Astrocyte of the cerebellum (primary cell): ENCODE results near the gene CLK2.
"Not testable (repeated sequence)": the region's sequence is repeated elsewhere in the genome, so short reads cannot be mapped to it uniquely, and the experiment has no call there.

Experiments used
- DNase-seq: peaks from one replicate; pipeline ENCODE4 v3.0.0-alpha.2; 2011; ENCODE audit warnings: low read depth
- H3K4me3 ChIP-seq: 2 replicates; pipeline ENCODE4 v1.5.1; 2011; ENCODE audit warnings: mild to moderate bottlenecking, low read depth, low read length, moderate library complexity
- CTCF ChIP-seq: IDR thresholded peaks from 2 replicates; pipeline ENCODE4 v1.5.1; 2012; ENCODE audit warnings: low read length, low read depth, moderate library complexity, mild to moderate bottlenecking; ENCODE audit errors: missing control alignments
- in situ Hi-C: cut with HindIII; loops from 2 replicates; pipeline ENCODE4 v1.10.0; 2017; ENCODE audit warnings: low sequenced_read_pairs

The CLK2 gene

GRCh38 chr1:155253208-155253607 lies 20.1 kb downstream of the CLK2 start:
- H3K4me3 ChIP-seq, result peak overlapping the region; percentile 57
- in situ Hi-C loops, result no loop called here
- no peak for DNase-seq
- TF ChIP-seq CTCF, result no peak

GRCh38 chr1:155251566-155251965 lies 21.7 kb downstream of the CLK2 start:
- no peak for TF ChIP-seq CTCF
- no peak overlapping the region for H3K4me3 ChIP-seq
- in situ Hi-C loops, result no loop called here
- no peak for DNase-seq

- peak; percentile 79 for DNase-seq
- peak overlapping the region; percentile 18 for H3K4me3 ChIP-seq
Observed at GRCh38 chr1:155250633-155251449, 22.5 kb downstream of the CLK2 start.

GRCh38 chr1:155250246-155250632 lies 23.1 kb downstream of the CLK2 start:
- TF ChIP-seq CTCF, result no peak
- peak overlapping the region; percentile 18 for H3K4me3 ChIP-seq
- no peak for DNase-seq
- in situ Hi-C loops, result no loop called here

More at GRCh38 chr1:155250633-155251449, 22.5 kb downstream of the CLK2 start:
- in situ Hi-C loops, result no loop called here
- peak; percentile 100 for TF ChIP-seq CTCF

GRCh38 chr1:155247667-155248553 lies 25.4 kb downstream of the CLK2 start:
- in situ Hi-C loops, result no loop called here
- no peak for TF ChIP-seq CTCF

GRCh38 chr1:155246796-155247195 lies 26.5 kb downstream of the CLK2 start:
- DNase-seq, in situ Hi-C loops, H3K4me3 ChIP-seq: not testable (repeated sequence)

More at GRCh38 chr1:155247667-155248553, 25.4 kb downstream of the CLK2 start:
- no peak for DNase-seq
- no peak overlapping the region for H3K4me3 ChIP-seq
